Kidney epithelial cell (primary cell): ENCODE results near the gene ENPP5. TPM values are rescaled to one million over a fixed set of nuclear protein-coding genes. Genes with fewer than 3 reads are reported as not detected.

ENCODE experiments used
- DNase-seq: peaks from one replicate; pipeline ENCODE4 v3.0.0-alpha.2; 2010; ENCODE audit warnings: low read depth
- H3K27me3 ChIP-seq: 2 replicates; pipeline ENCODE4 v1.6.0; 2011; ENCODE audit warnings: low read length; ENCODE audit not compliant: control insufficient read depth, insufficient read depth
- H3K36me3 ChIP-seq: 2 replicates; pipeline ENCODE4 v1.5.1; 2011; ENCODE audit warnings: low read length; ENCODE audit not compliant: control insufficient read depth, insufficient read depth
- H3K4me3 ChIP-seq: 2 replicates; pipeline ENCODE4 v1.5.1; 2011; ENCODE audit warnings: low read depth, mild to moderate bottlenecking, control low read depth, low read length
- CTCF ChIP-seq: IDR thresholded peaks from 2 replicates; pipeline ENCODE4 v1.5.1; 2011; ENCODE audit warnings: mild to moderate bottlenecking, moderate library complexity, low read length, control low read depth, inconsistent platforms; ENCODE audit not compliant: insufficient read depth, poor library complexity, severe bottlenecking
- total RNA-seq: library from RNA; depleted of rRNA; stranded (reverse); fragments of >200 nt; gene quantifications from 2 replicates; pipeline ENCODE4 v1.2.3, GENCODE V29; 2015

The ENPP5 gene
- total RNA-seq, 1 donor from 2014 or later: 6.6 TPM

GRCh38 chr6:46215777-46216176 lies 45.0 kb upstream of the ENPP5 start:
- no peak overlapping the region for H3K4me3 ChIP-seq
- no peaks in the 10 kb centered on the region for H3K27me3 ChIP-seq

GRCh38 chr6:46215213-46215612 lies 44.4 kb upstream of the ENPP5 start:
- Histone ChIP-seq H3K27me3 (no peaks in the 10 kb centered on the region), H3K4me3 (no peak overlapping the region), H3K36me3 (no peaks in the 10 kb centered on the region)
- no peak for TF ChIP-seq CTCF
- DNase-seq: no peak

More at GRCh38 chr6:46215777-46216176, 45.0 kb upstream of the ENPP5 start:
- no peak for DNase-seq
- TF ChIP-seq CTCF: no peak
- H3K36me3 ChIP-seq: no peaks in the 10 kb centered on the region

GRCh38 chr6:46211917-46212316 lies 41.1 kb upstream of the ENPP5 start:
- no peak for DNase-seq
- no peaks in the 10 kb centered on the region for H3K36me3 ChIP-seq
- H3K4me3 ChIP-seq: no peak overlapping the region
- no peaks in the 10 kb centered on the region for H3K27me3 ChIP-seq
- no peak for TF ChIP-seq CTCF

GRCh38 chr6:46210294-46210693 lies 39.5 kb upstream of the ENPP5 start:
- no peak overlapping the region for H3K4me3 ChIP-seq
- no peak for TF ChIP-seq CTCF
- DNase-seq: no peak
- no peaks in the 10 kb centered on the region for H3K36me3 ChIP-seq
- no peaks in the 10 kb centered on the region for H3K27me3 ChIP-seq

GRCh38 chr6:46208303-46208702 lies 37.5 kb upstream of the ENPP5 start:
- no peak for DNase-seq

GRCh38 chr6:46207174-46207573 lies 36.4 kb upstream of the ENPP5 start:
- H3K36me3 ChIP-seq: no peaks in the 10 kb centered on the region
- TF ChIP-seq CTCF: no peak

More at GRCh38 chr6:46208303-46208702, 37.5 kb upstream of the ENPP5 start:
- Histone ChIP-seq H3K27me3 (no peaks in the 10 kb centered on the region), H3K4me3 (no peak overlapping the region), H3K36me3 (no peaks in the 10 kb centered on the region)
- no peak for TF ChIP-seq CTCF

More at GRCh38 chr6:46207174-46207573, 36.4 kb upstream of the ENPP5 start:
- DNase-seq: no peak
- no peak overlapping the region for H3K4me3 ChIP-seq
- no peaks in the 10 kb centered on the region for H3K27me3 ChIP-seq
